ENCODE data around the gene CYTL1.
A peak's percentile ranks its signal among the peaks of the same experiment; 100 is the strongest.
"Not testable (repeated sequence)": the region's sequence is repeated elsewhere in the genome, so short reads cannot be mapped to it uniquely, and the experiment has no call there.

Gene CYTL1

GRCh38 chr4:5019274-5019673, at the start of gene CYTL1:
Gene CYTL1, minus strand, starts transcription at chr4:5019458. Its CDS starts 13 bp downstream, at chr4:5019445.
- DNase-seq, result no peak

- DNase-seq, result no peak
Measured at GRCh38 chr4:5067908-5068307, 48.6 kb upstream of the CYTL1 start.

- not testable (repeated sequence) for DNase-seq
Measured at GRCh38 chr4:5066968-5067367, 47.7 kb upstream of the CYTL1 start.

- no peak for DNase-seq
Measured at GRCh38 chr4:5066101-5066500, 46.8 kb upstream of the CYTL1 start.

GRCh38 chr4:5055411-5055810, 36.2 kb upstream of the CYTL1 start:
- no peak for DNase-seq

GRCh38 chr4:5054532-5054931, 35.3 kb upstream of the CYTL1 start:
- no peak for DNase-seq

GRCh38 chr4:5052726-5053425, 33.6 kb upstream of the CYTL1 start:
- no peak for DNase-seq

- DNase-seq, result no peak
Measured at GRCh38 chr4:5052204-5052702, 33.0 kb upstream of the CYTL1 start.

- DNase-seq, result no peak
Measured at GRCh38 chr4:5051278-5052203, 32.3 kb upstream of the CYTL1 start, which contains the start of gene STK32B. Gene STK32B, plus strand, starts transcription at chr4:5051480.

- DNase-seq, result peak; percentile 45
Measured at GRCh38 chr4:5050520-5051277, 31.4 kb upstream of the CYTL1 start.

- no peak for DNase-seq
Measured at GRCh38 chr4:5048721-5049120, 29.5 kb upstream of the CYTL1 start.

- DNase-seq, result peak; percentile 24
Measured at GRCh38 chr4:5045097-5045496, 25.8 kb upstream of the CYTL1 start.

- DNase-seq, result no peak
Measured at GRCh38 chr4:5044341-5044740, 25.1 kb upstream of the CYTL1 start.

GRCh38 chr4:5043579-5043978, 24.3 kb upstream of the CYTL1 start:
- no peak for DNase-seq

- DNase-seq, result no peak
Measured at GRCh38 chr4:5041699-5042098, 22.4 kb upstream of the CYTL1 start.

- DNase-seq, result no peak
Measured at GRCh38 chr4:5040856-5041620, 21.8 kb upstream of the CYTL1 start.

GRCh38 chr4:5039800-5040199, 20.5 kb upstream of the CYTL1 start:
- DNase-seq, result no peak

GRCh38 chr4:5037553-5038551, 18.6 kb upstream of the CYTL1 start:
- peak; percentile 20 for DNase-seq

- no peak for DNase-seq
Measured at GRCh38 chr4:5036239-5036638, 17.0 kb upstream of the CYTL1 start.

GRCh38 chr4:5034206-5034605, 14.9 kb upstream of the CYTL1 start:
- DNase-seq, result no peak

- no peak for DNase-seq
Measured at GRCh38 chr4:5033281-5033841, 14.1 kb upstream of the CYTL1 start.

Data from CD4-positive, alpha-beta T cell treated with Interferon gamma for 1 hour (primary cell).